Cardiac fibroblast (primary cell): ENCODE data around the gene RGS3.
"Not testable (repeated sequence)": the region's sequence is repeated elsewhere in the genome, so short reads cannot be mapped to it uniquely, and the experiment has no call there.

Experiments
- DNase-seq, 2 donors: peaks; one replicate each; pipeline versions ENCODE4 v3.0.0 to v3.0.0-alpha.2; 2010; ENCODE audit warnings: low read depth in 2 of 2
- H3K4me3 ChIP-seq, 2 donors: replicated peaks in 1 of 2; 1 replicate in 1 of 2; 2 replicates in 1 of 2; pipeline ENCODE4 v1.5.1; 2011; ENCODE audit warnings: low read depth in 2 of 2, low read length in 2 of 2, mild to moderate bottlenecking in 2 of 2, moderate library complexity in 1 of 2
- CTCF ChIP-seq: IDR thresholded peaks from one replicate; pipeline ENCODE4 v1.5.1; 2011; ENCODE audit warnings: low read depth, mild to moderate bottlenecking, low read length, inconsistent platforms

Gene RGS3

GRCh38 chr9:113483676-113484257 lies 20.2 kb downstream of the RGS3 start:
- TF ChIP-seq CTCF, result no peak
- no peak for DNase-seq

DNA sequence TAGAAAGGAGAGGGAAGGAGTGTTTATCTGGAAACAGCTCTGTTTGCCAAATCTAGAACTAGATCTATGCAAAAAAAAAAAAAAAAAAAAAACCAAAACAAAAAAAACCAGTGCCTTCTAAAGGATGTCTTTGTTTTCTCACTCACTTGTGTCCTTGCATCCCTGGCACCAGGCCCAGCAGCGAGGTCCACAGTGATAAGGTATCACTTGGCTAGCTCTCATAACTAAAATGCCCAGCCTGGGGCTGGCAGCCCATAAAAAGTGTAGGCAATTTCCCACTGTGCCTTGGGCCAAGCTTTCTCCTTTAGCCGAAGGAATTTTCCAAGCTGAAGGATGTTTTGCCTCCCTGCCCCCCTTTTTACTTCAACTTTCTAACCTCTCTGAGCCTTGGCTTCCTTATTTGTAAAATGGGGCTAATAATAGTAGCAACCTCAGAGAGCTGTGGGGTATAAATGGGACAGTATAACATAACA lies 20.8 kb downstream of the RGS3 start:
- H3K4me3 ChIP-seq, result no peak overlapping the region
- TF ChIP-seq CTCF, result no peak
- DNase-seq, result peak in 1 of 2 donors; percentile 56

More at GRCh38 chr9:113483676-113484257, 20.2 kb downstream of the RGS3 start:
- H3K4me3 ChIP-seq, result no peak overlapping the region

DNA sequence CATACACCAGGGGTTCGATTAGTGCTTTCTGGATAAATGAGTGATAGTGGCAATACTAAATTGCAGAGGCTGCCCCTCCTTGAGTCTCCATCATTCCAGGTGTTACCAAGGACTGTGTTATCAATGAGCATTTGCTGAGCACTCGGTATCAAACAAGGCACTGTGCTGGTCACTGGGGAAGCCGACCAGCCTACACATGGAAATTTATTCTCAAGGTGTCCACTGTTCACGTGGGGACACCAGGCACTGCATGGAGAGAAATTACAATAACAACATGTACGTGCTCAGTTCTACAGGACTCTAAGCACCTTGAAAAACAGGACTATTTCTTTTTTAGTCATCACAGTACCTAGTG lies 22.2 kb downstream of the RGS3 start:
- no peak overlapping the region for H3K4me3 ChIP-seq
- no peak for DNase-seq
- no peak for TF ChIP-seq CTCF

GRCh38 chr9:113486327-113486726 lies 22.8 kb downstream of the RGS3 start:
- no peak for TF ChIP-seq CTCF
- no peak for DNase-seq
- H3K4me3 ChIP-seq, result no peak overlapping the region

DNA sequence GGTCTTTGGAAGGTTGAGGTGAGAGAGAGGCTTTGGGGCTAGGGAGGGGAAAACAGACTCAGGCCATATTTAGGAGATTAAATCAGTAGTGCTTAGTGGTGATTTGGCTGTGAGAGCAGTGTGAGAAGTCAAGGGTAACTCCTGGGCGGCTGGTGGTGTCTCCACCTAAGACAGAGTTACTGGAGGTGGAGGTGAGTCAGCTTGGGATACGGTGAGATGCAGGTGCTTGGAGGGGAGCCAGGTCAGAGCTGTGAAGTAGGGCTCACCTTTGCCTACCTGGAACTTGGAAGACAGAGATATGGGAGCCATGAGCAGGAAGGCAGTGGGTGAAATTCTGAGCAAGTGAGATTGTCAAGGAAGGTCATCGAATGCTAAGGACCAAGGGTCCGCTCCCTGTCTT lies 24.5 kb downstream of the RGS3 start:
- no peak for DNase-seq
- H3K4me3 ChIP-seq, result no peak overlapping the region
- TF ChIP-seq CTCF, result no peak

DNA sequence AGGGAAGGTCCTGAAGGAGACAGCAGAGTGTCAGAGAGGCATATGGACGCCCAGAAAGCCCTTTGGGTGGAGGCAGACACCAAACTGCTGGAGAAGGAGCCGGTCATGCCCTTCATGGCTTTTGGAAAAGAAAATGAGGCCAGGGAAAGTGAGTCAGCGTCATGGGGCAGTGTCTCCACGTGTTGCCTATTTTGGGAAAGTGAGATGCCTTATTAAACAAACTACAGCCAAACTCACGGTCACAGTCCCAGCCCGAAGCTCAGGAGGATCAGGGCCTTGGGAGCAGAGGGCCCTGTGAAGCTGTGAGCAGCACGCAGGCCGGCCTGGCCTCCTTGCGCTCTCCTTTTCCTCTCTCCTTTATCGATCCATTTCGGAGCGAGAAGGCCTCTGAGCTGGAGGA lies 25.0 kb downstream of the RGS3 start:
- H3K4me3 ChIP-seq, result no peak overlapping the region
- no peak for DNase-seq
- TF ChIP-seq CTCF, result no peak

DNA sequence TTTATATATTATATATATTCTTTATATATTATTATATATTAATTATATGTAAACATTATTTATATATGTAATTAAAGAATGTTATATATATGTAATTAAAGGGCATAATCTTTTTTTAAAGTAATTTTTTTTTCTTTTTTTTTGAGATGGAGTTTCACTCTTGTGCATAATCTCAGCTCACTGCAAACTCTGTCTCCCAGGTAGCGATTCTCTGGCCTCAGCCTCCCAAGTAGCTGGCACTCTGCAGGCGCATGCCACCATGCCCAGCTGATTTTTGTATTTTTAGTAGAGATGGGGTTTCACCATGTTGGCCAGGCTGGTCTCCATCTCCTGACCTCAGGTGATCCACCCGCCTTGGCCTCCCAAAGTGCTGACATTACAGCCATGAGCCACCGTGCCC lies 27.6 kb downstream of the RGS3 start:
- not testable (repeated sequence) for DNase-seq, H3K4me3 ChIP-seq
